HG03571 (cell line): ENCODE results near the gene NFAT5.

Experiments used
- ATAC-seq: cut with Tn5 transposase; IDR thresholded peaks from one replicate; pipeline ENCODE4 v1.9.1; 2021; ENCODE audit not compliant: unreplicated experiment

NFAT5 gene

DNA sequence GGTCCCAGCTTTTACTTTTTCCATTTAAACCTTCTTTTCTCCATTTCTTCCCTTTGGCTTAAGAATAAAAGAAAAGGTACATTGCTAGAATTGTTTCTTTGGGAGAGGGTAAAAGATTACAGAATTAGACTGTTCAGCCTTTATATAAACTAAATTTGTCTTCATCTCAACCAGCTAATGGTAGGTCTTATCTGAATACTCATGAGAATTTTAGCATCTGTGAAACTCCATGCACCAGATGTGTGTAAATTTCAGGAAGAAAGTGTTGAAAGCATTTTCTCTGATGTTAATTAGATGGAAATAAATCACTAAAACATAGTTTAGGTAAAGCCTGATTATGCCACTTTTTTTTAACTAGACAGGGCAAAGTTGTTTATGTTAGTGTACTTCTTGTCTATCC is 135.7 kb downstream of the NFAT5 start:
- no peak for ATAC-seq

DNA sequence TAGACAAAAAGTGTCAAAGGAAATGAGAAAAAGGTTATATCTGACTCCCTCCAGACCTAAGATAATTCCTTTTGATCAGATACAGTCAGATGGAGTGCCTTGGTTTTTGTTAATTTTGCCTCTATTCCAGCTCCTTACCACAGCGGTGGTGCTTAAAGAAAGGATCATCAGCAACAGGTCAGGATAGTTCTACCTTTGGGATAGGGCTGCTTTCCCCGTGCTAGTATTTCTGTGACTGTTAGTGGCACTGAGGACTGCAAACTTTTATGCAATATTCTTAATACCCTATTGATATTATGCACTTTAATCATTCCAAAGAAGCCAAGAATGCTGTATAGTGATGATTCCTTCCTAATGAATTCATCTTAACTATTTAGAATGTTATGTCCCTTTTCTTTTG is 136.1 kb downstream of the NFAT5 start:
- no peak for ATAC-seq

DNA sequence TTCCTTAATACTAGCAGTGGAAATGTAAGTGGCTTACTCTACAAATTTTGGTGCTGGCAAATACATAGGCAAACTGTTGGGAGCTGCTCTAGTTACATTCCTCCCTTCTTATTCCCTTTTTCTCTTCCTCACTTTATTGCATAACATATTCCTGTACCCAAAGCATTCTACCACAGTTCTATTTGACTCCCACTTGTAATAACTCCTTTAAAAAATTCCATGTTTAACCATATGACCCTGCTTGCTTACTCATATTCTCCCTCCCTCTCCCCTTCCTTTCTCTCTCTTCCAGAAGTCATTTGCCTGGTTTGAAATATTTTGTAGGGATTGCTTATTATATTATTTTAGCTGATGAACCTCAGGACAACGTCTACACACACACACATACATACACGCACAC is 137.9 kb downstream of the NFAT5 start:
- ATAC-seq, result no peak

DNA sequence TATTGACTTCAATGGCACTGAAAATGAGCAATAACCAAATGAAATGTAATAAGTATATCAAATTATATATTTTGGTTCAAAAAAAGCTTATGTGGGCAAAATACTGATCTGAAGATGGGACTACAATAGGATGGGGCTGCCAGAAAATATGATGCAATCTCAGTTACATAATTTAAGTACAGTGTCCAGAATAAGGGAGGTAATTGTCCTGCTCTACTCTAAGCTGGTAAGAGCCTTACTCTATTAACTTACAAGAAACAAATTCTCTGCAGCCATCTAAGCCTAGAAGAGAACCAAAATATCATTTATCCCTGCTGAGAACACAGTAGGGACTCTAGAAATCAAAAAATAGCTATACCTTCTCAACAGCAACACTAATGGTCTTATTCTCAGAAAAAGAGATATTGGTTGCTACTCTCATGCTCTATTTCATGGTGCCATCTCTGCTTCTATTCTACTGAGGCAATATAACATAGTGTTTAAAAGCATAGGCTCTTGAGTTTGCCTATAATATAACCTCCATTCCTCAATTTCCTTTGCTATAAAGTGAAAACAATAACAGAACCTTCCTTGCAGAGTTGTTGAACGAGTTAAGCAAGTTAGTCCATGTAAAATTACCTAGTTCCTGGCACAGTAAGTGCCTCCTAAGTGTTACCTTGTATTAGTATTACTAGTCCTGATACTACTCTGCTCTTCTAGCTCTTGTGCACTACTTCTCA is 140.6 kb downstream of the NFAT5 start:
- no peak for ATAC-seq

DNA sequence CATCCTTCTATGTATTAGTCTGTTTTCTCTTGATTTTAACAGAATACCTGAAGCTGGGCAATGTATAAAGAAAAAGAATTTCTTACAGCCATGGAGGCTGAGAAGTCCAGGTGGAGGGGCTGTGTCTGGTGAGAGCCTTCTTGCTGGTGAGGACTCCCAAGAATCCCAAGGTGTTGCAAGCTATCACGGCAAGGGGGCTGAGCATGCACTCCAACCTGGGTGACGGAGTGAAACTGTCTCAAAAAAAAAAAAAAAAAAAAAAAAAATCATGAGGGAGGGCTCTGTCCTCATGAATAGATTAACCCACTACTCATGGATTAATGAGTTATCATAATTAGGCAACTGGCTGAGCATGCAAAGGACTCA is 141.2 kb downstream of the NFAT5 start:
- ATAC-seq, result no peak

DNA sequence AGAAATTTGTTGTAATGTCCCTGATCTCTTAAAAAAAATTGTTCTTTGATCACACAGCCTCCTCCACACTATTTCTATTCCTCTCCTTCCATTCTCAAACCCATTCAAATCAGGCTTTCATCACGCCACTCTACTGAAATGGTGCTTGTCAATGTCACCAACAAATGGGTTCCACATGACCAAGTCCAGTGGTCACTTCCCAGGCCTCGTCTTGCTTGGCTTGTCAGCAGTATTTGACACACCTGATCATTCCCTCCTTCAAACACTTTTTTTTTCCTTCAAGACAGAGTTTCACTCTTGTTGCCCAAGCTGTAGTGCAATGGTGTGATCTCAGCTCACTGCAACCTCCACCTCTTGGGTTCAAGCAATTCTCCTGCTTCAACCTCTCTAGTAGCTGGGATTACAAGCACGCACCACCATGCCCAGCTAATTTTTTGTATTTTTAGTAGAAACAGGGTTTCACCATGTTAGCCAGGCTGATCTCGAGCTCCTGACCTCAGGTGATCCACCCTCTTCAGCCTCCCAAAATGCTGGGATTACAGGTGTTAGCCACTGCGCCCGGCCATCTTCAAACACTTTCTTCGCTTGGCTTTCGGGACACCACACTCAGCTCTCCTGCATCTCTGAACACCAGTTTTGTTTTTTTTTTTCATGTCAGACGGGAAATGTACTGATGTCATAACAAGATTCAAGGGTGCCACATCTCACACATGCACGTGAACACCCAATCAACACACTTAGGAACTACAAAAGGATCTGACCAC is 142.3 kb downstream of the NFAT5 start:
- no peak for ATAC-seq

DNA sequence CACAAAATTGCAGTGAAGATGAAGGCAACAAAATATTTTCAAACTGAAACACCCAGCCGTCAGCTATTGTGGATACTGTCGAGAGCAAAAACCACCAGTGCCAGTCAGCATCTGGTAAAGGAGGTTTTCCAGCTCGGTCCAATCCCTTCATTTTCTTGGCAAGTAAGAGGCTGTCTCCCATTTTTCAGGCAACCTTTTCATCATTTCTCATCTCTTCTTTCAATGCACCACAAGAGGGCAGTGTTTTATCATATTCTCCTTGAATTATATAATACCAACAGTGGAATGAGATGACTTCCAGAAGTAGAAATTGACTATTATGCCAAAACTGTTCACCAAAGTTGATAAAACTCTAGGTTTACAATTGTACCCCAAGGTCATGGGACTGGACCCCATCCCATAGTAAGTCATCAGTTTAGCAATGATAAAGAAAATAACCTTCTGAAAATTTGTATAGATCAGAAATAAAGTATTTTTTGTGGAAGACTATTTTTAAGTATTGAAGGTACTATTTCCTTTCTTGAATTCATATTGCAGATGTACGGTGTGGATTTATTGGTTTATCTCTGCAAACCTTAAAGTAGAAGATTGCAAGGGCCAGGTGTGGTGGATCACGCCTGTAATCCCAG is 143.8 kb downstream of the NFAT5 start:
- ATAC-seq, result no peak

DNA sequence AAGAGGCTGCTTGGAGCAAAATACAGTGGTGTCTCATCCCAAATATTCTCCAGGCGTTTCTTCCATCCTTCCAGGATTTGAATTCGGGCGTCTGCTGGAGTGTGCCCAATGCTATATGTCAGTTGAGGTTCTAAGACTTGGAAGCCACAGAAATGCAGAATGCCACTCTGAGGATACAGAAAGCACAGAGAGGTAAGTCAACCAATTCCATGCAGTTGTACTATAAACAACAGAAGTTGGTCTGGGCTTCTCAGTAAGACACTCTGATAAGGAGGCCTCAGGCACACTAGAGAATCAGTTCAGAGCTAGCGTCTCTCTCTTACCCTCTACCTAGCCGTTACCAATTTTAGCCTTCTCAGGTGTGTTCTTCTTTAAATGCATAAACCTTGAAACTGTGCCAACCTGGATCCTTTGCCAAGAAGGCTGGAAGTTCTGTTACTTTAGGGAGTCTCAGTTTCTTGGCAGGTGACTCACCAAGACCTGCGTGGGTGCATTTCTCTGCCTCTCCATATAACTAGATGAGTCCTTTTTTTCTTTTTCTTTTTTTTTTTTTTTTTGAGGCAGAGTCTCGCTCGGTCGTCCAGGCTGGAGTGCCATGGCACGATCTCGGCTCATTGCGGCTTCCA is 145.5 kb downstream of the NFAT5 start:
- ATAC-seq, result no peak

DNA sequence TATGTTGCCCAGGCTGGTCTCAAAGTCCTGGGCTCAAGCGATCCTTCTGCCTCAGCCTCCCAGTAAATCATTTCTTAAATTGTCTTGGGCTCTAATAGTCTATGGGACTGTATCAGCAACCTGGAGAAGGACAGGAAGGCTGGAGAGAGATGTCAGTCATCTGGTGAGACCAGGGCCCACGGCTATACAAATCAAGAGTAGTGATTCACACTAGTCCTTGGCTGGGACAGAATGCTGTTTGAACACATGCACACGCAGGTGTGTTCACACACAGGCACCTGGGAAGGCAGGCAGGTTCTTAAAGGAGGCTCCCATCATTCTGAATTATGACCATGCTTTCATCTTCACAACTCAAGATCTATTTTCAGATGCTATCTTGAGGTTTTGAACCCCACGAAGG is 146.5 kb downstream of the NFAT5 start:
- ATAC-seq, result no peak

DNA sequence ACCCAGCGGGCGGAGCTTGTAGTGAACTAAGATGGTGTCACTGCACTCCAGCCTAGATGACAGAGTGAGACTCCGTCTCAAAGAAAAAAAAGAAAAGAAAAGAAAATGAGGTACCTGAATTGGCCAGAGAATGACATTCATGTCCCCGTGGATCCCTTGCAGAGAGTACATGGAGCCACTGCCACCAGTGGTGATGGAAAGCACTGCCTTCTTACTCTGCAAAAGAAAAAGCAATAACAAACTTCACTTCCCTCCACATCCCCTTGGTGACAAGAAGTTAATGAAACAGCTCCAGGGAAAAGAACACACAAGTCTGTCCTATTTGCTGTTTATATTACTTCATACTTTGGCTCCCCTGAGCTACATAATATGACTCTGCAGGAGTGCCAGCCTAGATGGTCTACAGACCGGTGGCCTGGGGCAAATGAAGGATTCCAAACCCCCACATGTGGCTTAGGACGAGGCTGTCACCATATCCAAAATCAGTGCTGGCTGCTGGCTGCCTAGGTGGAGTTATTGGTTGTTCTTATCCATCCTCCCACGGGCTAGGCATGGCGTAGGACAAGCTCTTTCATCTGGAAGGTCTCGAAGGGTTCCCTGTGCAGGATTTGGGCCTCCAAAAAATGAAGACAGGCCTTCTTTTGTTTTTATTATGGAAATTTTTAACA is 147.3 kb downstream of the NFAT5 start:
- no peak for ATAC-seq

DNA sequence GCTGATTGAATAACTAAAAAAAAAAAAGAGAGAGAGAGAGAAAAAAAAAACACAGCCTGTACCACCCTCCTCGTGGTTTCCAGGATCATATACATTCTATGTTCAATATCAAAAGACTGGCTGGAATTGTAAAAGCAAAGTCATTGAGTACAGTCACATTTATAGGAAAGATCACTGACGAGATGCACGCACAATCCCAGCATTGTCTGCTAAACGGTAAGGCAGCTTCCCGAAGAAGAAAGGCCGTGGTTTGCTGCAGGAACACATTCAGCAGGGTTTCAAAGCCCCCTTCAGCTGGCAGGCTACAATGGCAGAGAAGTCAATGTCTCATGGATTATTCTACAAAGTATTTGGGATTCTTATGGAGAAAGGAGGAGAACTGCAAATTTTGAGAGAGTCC is 151.3 kb downstream of the NFAT5 start:
- no peak for ATAC-seq

DNA sequence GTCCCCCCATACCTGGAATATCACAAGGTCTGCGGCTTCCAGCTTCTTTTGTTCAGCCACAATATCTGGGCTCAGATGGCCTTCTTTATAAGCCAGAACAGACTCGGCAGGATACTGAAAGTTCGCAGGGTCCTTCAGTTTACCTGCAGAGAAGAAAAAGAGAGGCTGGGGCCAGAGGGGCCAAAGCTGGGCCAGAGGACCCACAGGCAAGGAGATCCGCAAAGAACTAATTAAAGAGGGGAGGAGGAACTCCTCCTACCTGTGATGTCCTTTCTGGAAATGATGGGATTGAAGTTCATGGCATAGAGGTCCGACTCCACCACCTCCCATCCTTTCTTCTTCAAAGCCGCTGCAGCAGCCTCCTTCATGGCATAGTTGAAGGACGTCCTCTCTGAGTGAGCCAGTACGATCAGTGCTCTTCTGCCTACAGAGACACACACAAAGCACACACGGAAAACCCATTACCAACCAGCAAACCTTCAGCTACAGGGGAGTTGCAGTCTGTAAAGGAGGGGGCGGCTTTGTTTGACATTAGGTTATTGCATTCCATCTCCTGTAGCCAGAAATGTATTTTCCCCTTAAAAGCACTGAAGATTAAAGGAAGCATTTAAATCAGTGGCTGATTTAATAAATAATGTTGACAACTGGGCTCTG is 152.5 kb downstream of the NFAT5 start:
- no peak for ATAC-seq

DNA sequence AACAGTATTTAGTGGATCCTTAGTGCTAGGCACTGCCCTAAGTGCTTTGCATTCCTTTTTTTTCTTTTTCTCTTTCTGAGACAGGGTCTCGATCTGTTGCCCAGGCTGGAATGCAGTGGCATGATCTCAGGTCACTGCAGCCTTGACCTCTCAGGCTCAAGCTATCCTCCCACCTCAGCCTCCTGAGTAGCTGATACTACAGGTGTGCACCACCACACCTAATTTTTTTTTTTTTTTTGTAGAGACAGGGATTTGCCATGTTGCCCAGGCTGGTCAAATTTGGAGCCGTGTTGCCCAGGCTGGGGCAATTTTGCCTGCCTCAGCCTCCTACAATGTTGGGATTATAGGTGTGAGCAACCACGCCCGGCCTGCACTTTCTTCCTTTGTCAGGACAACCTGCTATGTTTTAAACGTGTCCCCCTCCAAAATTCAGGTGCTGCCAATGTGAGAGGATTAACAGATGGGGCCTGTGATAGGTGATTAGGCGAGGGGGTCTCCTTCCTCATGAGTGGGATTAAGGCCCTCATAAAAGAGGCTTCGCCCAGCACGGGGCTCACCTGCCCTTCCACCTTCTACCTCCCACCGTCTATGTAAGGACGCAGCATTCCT is 155.2 kb downstream of the NFAT5 start:
- no peak for ATAC-seq

DNA sequence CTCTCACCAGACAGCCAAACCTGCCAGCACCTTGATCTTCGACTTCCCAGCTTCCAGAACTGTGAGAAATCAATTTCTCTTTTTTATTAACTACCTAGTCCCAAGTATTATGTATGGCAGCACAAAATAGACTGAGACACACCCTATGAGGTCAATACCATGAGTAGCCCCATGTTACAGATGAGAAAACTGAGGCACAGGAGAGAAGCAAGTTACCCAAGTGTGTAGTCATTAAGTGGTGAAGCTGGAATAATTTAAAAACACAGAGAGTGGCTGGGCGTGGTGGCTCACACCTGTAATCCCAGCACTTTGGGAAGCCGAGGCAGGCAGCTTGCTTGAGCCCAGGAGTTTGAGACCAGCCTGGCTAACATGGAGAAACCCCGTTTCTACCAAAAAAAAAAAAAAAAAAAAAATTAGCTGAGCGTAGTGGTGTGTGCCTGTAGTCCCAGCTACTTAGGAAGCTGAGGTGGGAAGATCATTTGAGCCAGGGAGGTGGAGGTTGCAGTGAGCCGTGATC is 155.7 kb downstream of the NFAT5 start:
- ATAC-seq, result no peak

DNA sequence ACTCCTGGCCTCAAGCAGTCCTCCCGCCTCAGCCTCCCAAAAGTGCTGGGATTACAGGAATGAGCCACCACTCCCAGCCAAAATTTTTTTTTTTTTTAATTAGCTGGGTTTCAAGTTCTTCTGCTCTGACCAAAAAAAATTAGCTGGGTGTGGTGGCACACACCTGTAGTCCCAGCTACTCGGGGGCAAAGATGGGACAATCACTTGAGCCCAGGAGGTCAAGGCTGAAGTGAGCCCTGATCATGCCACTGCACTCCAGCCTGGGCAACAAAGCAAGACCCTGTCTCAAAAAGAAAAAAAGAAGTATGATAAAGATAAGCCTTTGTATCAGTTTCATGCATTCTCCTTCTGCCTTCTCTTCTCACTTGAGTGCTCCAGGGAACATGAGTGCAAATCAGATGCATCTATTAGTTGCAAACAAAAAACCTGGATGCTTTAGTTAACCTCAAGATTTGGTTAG is 158.7 kb downstream of the NFAT5 start:
- no peak for ATAC-seq

DNA sequence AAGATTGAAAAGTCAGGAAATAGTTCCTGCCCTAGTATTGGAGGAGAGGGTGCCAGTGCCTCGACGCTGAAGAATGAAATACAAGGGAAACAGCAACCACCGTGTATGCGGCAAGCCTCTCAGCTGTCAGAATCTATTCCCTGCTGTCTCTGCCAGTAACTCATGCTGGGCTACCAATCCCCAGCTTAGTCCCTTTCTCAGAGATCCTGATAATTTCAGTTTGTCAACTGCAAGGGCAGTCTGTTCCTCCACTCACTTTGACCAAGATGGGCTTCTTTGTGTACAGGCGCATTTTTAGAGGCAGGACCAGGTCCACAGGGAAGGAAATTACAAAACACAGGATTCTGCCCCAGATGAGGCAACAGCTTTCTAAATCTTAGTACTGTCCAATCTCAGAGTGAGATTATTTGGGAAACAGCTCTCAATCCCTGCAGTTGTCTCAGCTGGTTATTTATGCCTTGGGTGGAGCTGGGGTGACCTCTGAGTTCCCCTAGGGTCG is 159.3 kb downstream of the NFAT5 start:
- no peak for ATAC-seq

DNA sequence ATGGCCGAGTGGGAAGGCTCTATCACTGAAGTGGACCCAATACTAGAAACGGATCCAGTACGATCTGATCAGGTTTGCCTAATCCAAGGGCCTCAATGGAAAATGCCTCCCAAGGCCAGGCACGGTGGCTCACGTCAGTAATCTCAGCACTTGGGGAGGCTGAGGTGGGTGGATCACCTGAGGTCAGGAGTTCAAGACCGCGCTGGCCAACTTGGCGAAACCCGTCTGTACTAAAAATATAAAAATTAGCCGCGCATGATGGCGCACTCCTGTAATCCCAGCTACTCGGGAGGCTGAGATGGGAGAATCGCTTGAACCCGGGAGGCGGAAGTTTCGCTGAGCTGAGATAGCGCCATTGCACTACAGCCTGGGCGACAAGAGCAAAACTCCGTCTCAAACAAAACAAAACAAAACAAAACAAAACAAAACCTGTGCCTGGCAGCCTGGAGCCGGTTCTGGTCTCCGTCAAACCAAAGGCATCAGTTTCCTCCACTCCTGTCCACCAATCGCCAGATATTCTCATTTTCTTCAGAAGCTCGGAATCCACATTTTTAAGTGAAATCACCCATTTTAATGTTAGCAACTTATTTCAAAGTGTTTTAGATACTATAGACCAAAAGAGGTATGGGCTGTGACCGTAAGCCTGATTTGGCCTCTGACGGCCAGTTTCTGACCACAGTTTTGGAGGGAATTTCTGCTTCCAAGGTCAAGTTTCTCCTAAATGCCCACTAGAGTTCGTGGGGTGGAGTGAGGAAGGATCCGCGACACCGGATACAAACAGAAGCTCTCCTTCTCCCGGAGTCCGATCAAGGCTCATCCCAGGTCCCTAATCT is 159.9 kb downstream of the NFAT5 start:
- no peak for ATAC-seq

DNA sequence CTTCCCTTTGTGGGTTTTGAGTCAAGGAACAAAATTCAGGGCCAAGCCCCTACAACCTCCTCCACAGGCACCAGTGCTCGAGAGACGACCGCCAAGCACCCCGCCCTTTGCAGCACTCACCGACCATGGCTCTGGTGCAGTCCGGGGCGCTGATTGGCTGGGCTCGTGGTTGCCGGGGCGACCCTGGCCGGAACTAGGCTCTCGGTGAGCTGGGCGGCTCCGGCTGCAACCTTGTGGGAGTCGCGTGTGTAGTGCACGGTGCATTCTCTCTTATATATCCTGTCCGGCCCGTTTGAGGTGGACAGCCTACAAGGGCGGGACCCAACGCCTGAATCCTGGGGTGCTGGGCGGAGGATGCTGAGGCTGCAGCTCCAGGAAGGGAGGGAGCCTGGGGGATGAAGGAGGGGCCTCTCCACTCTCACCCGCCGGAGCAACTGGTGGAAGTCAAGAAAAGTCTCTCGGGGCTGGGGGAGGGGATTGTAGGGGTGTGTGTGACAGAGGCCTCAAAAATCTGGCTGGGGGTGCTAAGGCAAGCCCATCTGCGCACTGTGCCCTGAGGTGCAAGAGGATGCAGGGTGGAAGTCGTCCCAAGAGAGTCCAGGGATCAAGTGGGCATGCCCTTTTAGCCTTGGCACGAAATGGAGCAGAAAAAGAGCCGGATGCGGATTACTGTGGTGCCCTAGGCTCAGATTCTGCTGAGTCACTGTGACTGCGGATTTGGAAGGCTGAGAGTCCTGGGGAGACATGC is 160.7 kb downstream of the NFAT5 start, which contains the start of gene NQO1:
Gene NQO1, minus strand, starts transcription at position 248 of the 748 bp plus-strand sequence. Its CDS starts 121 bp downstream, at position 127.
- peak; percentile 97 for ATAC-seq
